Body of pancreas (tissue), 4 donors: ENCODE data around the gene ANKMY1. TPM values are rescaled to one million over a fixed set of nuclear protein-coding genes. Genes with fewer than 3 reads are reported as not detected.

Experiments used
- ATAC-seq: fragments of 150-250 bp; one replicate; pipeline ENCODE4 v1.9.1; 2016
- DNase-seq, 4 donors: peaks; one replicate each; pipeline ENCODE4 v3.0.0-alpha.2; 2019
- H3K27ac ChIP-seq, 4 donors: fragments of 200-600 bp; sonication (generic); 1 replicate in 3 of 4; 2 replicates in 1 of 4; pipeline versions ENCODE4 v1.5.1 to v1.6.1; 2016 to 2019; ENCODE audit warnings: mild to moderate bottlenecking in 1 of 4, mixed read lengths in 1 of 4, moderate library complexity in 1 of 4
- H3K27me3 ChIP-seq, 2 donors: fragments of 200-600 bp; sonication (generic); one replicate each; pipeline ENCODE4 v1.6.0; 2016; ENCODE audit warnings: mild to moderate bottlenecking in 1 of 2
- H3K36me3 ChIP-seq, 2 donors: fragments of 200-600 bp; sonication (generic); replicated peaks in 1 of 2; 2 replicates each; pipeline ENCODE4 v1.5.1; 2016; ENCODE audit warnings: low read depth in 2 of 2; ENCODE audit not compliant: insufficient read depth in 1 of 2
- H3K4me1 ChIP-seq: fragments of 200-600 bp; sonication (generic); one replicate; pipeline ENCODE4 v1.6.0; 2016
- H3K4me3 ChIP-seq, 2 donors: fragments of 200-600 bp; sonication (generic); 1 replicate in 1 of 2; 2 replicates in 1 of 2; pipeline ENCODE4 v1.5.1; 2016 to 2019
- H3K9me3 ChIP-seq, 3 donors: fragments of 200-600 bp; sonication (generic); 1 replicate in 2 of 3; 2 replicates in 1 of 3; pipeline ENCODE4 v1.5.1; 2016
- POLR2A ChIP-seq, 3 donors: fragments of 450-650 bp; IDR thresholded peaks; one replicate each; pipeline ENCODE4 v1.6.1; 2016; ENCODE audit warnings: antibody characterized with exemption in 3 of 3, mild to moderate bottlenecking in 2 of 3
- WGBS, 2 donors: methylation state at CpG; one replicate each; pipeline ENCODE4 v1.1.5; 2017; 5-methylcytosine and 5-hydroxymethylcytosine counted together
- intact Hi-C: fragments of 100-400 bp; cut with DNase I; formaldehyde crosslinking; loops from one replicate; pipeline ENCODE4 v1.15.1; 2023
- total RNA-seq, 2 donors: library from RNA; depleted of rRNA; stranded (reverse); fragments of >200 nt; gene quantifications; one replicate each; pipeline ENCODE4 v1.1.0, GENCODE V29; 2016
- TF ChIP-seq, protein P1 (sequence below), 7 experiments: fragments of 450-650 bp in 4 of 7; fragments of 200-600 bp in 3 of 7; sonication (generic) in 3 of 7; IDR thresholded peaks; one replicate each; pipeline ENCODE4 v1.5.1; 2016 to 2019; ENCODE audit warnings: antibody characterized with exemption in 7 of 7

ANKMY1 gene
- total RNA-seq, 2 donors from 2014 or later = 17.9 to 26.0 TPM

DNA sequence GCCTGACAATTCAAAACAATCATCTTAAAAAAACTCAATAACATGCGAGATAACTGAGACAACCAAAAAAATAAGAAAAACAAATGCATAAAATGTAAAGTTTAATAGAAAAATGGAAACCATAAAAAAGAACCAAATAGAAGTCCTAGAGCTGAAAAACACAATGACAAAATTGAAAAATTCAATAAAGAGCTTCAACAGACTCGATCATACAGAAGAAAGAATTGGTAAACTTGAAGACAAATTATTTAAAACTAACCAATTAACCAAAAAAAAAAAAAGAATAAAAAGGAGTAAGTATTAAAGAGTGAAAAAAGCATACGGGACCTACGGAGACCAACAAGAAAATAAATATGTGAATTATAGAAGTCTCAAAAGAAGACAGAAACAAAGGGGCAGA is 84.6 kb downstream of the ANKMY1 start:
- no peaks in the 10 kb centered on the region for H3K9me3 ChIP-seq
- H3K4me1 ChIP-seq = no peaks in the 10 kb centered on the region
- H3K27me3 ChIP-seq = no peaks in the 10 kb centered on the region
- WGBS, 2 donors = 94 to 98% methylated on average over 4 of the region's 4 CpGs
- DNase-seq = no peak
- no peak overlapping the region for H3K4me3 ChIP-seq
- ATAC-seq = no peak
- intact Hi-C loops = no loop called here
- TF ChIP-seq POLR2A (IDR thresholded peaks at IDR 0.05) = no peak
- TF ChIP-seq, protein P1, sequence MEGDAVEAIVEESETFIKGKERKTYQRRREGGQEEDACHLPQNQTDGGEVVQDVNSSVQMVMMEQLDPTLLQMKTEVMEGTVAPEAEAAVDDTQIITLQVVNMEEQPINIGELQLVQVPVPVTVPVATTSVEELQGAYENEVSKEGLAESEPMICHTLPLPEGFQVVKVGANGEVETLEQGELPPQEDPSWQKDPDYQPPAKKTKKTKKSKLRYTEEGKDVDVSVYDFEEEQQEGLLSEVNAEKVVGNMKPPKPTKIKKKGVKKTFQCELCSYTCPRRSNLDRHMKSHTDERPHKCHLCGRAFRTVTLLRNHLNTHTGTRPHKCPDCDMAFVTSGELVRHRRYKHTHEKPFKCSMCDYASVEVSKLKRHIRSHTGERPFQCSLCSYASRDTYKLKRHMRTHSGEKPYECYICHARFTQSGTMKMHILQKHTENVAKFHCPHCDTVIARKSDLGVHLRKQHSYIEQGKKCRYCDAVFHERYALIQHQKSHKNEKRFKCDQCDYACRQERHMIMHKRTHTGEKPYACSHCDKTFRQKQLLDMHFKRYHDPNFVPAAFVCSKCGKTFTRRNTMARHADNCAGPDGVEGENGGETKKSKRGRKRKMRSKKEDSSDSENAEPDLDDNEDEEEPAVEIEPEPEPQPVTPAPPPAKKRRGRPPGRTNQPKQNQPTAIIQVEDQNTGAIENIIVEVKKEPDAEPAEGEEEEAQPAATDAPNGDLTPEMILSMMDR (IDR thresholded peaks at IDR 0.05) = no peak
- H3K27ac ChIP-seq = no peak overlapping the region
- no peaks in the 10 kb centered on the region for H3K36me3 ChIP-seq

DNA sequence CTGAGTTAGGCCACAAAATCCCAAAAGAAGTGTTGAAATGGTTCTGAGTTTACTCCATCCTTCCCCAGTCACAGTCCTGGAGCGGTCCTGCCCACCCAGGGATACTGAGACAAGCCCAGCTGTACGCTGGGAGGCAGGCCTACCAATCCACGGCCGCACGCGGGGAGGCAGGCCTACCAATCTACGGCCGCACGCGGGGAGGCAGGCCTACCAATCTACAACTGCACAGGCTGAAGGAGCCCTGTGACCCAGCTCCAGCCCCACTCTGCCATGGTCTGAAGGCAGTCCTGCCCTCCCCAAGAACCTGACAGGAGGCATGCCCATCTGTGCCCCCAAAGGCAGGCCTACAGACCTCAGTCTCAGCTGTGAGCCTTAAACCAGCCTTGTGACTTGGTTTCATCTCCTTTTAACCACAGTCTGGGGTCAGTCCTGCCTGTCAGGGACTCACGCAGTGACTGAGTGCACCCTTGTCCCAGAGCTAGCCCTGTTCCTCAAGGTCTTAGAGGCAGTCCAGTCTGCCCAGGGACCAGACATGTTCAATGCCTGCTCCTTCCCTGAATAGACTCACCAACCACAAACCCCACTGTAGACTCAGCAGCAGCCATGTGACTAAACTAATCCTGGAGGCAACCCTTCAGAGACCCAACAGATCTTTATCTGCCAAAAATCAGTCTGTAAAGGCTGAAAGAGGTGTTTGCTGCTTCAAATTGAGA is 85.6 kb downstream of the ANKMY1 start:
- TF ChIP-seq POLR2A (IDR thresholded peaks at IDR 0.05) = no peak
- TF ChIP-seq, protein P1 (IDR thresholded peaks at IDR 0.05) = no peak
- H3K4me3 ChIP-seq = no peak overlapping the region
- H3K4me1 ChIP-seq = no peaks in the 10 kb centered on the region
- H3K9me3 ChIP-seq = no peaks in the 10 kb centered on the region
- H3K36me3 ChIP-seq = no peaks in the 10 kb centered on the region
- no peaks in the 10 kb centered on the region for H3K27me3 ChIP-seq
- no peak overlapping the region for H3K27ac ChIP-seq
- intact Hi-C loops = no loop called here
- no peak for DNase-seq
- ATAC-seq = no peak
- WGBS, 2 donors = 93% methylated on average over 11 of the region's 11 CpGs; no CpG with 5 or more reads in 1 of the 2 donors

DNA sequence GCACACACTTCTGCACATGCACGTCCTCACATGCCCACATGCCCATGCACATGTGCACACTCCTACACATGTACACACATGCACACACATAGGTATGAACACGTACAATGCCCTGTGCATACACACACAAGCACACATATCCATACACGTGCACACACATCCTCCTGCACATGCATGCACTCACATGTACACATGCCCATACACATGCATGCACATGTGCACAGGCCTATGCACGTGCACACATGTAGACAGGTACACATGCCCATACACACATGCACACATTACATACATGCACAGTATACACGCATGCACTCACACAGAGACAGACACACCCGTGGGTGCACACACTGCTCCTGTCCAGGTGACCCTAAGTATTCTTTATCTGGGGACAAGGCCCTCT is 88.0 kb downstream of the ANKMY1 start:
- TF ChIP-seq, protein P1 (IDR thresholded peaks at IDR 0.05) = no peak
- TF ChIP-seq POLR2A (IDR thresholded peaks at IDR 0.05) = no peak
- H3K27me3 ChIP-seq = no peaks in the 10 kb centered on the region
- H3K4me1 ChIP-seq = no peaks in the 10 kb centered on the region
- H3K27ac ChIP-seq = no peak overlapping the region
- no peak overlapping the region for H3K4me3 ChIP-seq
- DNase-seq (peak in 1 of 4 donors; percentile 1), ATAC-seq (no peak)
- WGBS, 2 donors = 84 to 94% methylated on average over 6 of the region's 6 CpGs
- no peaks in the 10 kb centered on the region for H3K9me3 ChIP-seq
- H3K36me3 ChIP-seq = no peaks in the 10 kb centered on the region
- intact Hi-C loops = no loop called here

DNA sequence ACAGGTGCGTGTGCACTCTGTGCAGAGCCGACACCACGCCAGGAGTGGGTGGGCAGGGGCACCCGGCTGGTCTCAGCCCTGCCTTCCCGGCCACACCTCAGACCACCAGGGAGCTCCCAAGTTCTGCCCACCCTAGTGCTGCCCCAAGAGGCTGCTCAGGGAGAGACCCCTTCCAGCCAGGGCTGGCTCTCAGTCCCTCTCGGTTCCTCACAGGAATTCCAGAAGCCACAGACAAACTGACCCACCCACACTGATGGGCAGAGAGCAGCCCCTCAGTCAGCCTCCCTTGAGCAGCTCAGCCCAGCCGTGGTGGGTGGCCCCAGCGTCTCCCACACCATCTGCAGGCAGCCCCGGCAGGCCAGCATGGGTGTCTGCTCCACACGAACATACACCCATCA is 88.5 kb downstream of the ANKMY1 start:
- no peaks in the 10 kb centered on the region for H3K9me3 ChIP-seq
- no peaks in the 10 kb centered on the region for H3K4me1 ChIP-seq
- WGBS, 2 donors = 48 to 57% methylated on average over 8 to 10 of the region's 10 CpGs
- no peak for TF ChIP-seq POLR2A (IDR thresholded peaks at IDR 0.05)
- TF ChIP-seq, protein P1 (IDR thresholded peaks at IDR 0.05) = no peak
- peak in 1 of 4 donors; percentile 1 for DNase-seq
- no peaks in the 10 kb centered on the region for H3K27me3 ChIP-seq
- ATAC-seq = no peak
- intact Hi-C loops = no loop called here
- H3K4me3 ChIP-seq = no peak overlapping the region
- no peaks in the 10 kb centered on the region for H3K36me3 ChIP-seq
- no peak overlapping the region for H3K27ac ChIP-seq
